A549 (cell line): ENCODE results near the gene GSK3A.

Source experiments
- CTCF ChIP-seq: fragments of >200 bp; sonication (Bioruptor Twin); formaldehyde crosslinking; IDR thresholded peaks from 3 replicates; pipeline ENCODE4 v1.5.1; 2016
- HMGXB4 ChIP-seq: fragments of 250-450 bp; sonication (Bioruptor Pico); IDR thresholded peaks from 2 replicates; pipeline ENCODE4 v1.5.0; 2021; ENCODE audit warnings: mild to moderate bottlenecking, moderate library complexity, borderline replicate concordance
- USF2 ChIP-seq: fragments of 450-650 bp; IDR thresholded peaks from 2 replicates; pipeline ENCODE4 v1.6.1; 2014; ENCODE audit warnings: antibody characterized with exemption

GRCh38 chr19:42276821-42277220 lies 34.4 kb upstream of the GSK3A start:
- no peak for TF ChIP-seq USF2
- TF ChIP-seq CTCF = no peak
- TF ChIP-seq HMGXB4 (CRISPR knock-in tag) = no peak
